Right lobe of liver (tissue), 4 donors: ENCODE measurements around the gene SLC12A9.

Experiments
- CTCF ChIP-seq, 4 donors: fragments of 200-600 bp in 3 of 4; fragments of 450-650 bp in 1 of 4; IDR thresholded peaks; one replicate each; pipeline versions ENCODE4 v1.5.1 to v1.8.0; 2016 to 2022; ENCODE audit warnings: antibody characterized with exemption in 4 of 4, mild to moderate bottlenecking in 2 of 4
- POLR2A ChIP-seq: fragments of 450-650 bp; IDR thresholded peaks from one replicate; pipeline ENCODE4 v1.6.1; 2017; ENCODE audit warnings: antibody characterized with exemption, mild to moderate bottlenecking
- donor health status: DM: no; HTN: no; CAD: no.
- donor health status: DM: no; HTN: no; CAD: no.
- donor health status: DM: no; HTN: yes; CAD: no.

- TF ChIP-seq CTCF (IDR thresholded peaks at IDR 0.05) (no peak), POLR2A (no peak)
Measured at GRCh38 chr7:100804681-100805431, 47.7 kb upstream of the SLC12A9 start.
